Stimulated activated CD4-positive, alpha-beta T cell treated with anti-CD3 and anti-CD28 coated beads, Interleukin-2, amount 100 ng/mL, for 48 hours (primary cell): Measurements from ENCODE around the gene SYT1.
"Not testable (repeated sequence)": the region's sequence is repeated elsewhere in the genome, so short reads cannot be mapped to it uniquely, and the experiment has no call there.

ENCODE experiments used
- DNase-seq, 2 donors: peaks; one replicate each; pipeline ENCODE4 v3.0.0-alpha.2; 2020

The SYT1 gene

GRCh38 chr12:79156846-79157463, 292.4 kb downstream of the SYT1 start:
- DNase-seq: no peak

- no peak for DNase-seq
Observed at GRCh38 chr12:79161249-79161934, 296.8 kb downstream of the SYT1 start.

- DNase-seq: no peak
Observed at GRCh38 chr12:79162147-79162772, 297.7 kb downstream of the SYT1 start.

GRCh38 chr12:79162948-79163347, 298.4 kb downstream of the SYT1 start:
- no peak for DNase-seq

DNA sequence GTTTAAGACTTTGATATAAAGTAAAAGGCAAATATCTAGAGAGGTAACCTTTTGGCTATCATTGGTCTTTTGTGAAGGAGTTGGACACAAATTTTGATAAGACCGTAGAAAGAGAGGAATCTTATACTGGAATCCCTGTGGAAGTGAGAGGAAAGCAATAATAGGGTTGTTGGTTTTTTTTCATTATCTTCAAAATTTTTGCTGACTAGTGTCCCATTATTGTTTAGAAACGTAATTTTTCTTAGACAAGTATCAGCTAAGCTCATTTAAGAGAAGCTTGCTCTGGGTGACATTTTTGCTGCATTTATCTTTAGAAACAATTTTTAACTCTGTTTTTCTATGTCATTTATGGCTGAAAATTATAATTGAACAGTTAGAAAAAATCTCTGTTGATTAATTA, 300.3 kb downstream of the SYT1 start:
- DNase-seq: no peak

GRCh38 chr12:79168687-79169086, 304.1 kb downstream of the SYT1 start:
- DNase-seq: no peak

- no peak for DNase-seq
Observed at GRCh38 chr12:79174626-79175025, 310.1 kb downstream of the SYT1 start.

- DNase-seq: no peak
Observed at GRCh38 chr12:79183003-79183402, 318.4 kb downstream of the SYT1 start.

DNA sequence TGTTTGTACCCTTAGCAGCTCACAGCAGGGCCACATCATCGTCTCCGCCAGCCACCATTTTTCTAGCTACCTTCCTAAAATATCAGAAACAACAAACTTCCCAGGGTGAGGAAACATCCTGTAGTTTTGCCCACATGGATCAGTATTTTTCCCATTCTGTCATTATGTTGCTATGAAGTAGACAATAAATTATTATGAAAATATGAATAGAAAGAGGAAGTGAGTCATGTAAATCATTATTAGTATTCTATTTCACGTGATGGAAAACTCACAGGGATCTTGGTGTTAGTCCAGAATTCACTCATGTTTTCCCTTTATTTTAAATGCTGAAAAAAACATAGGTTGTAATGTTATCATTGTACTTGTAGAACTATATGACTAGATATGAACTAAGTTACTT, 319.4 kb downstream of the SYT1 start:
- DNase-seq: no peak

DNA sequence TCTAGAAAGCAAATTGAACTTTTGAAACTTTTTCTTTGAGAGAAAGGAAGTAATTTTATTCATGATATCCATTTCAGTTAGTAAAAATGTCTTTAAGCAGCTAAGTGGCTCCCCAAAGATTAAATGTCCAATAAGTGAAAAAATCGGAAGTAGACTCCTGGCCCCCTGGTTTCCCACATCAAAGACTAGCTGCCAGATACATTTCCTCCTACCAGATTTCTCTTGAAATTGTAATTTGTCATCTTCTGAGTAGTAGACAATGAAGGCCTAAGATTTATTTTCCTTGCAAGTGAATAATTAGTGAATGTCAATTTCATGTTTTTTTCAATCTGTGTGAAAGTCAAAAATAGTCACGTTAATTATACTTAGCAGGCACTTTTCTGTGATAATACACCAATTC, 321.9 kb downstream of the SYT1 start:
- no peak for DNase-seq

- DNase-seq: no peak
Observed at GRCh38 chr12:79187032-79187431, 322.5 kb downstream of the SYT1 start.

- DNase-seq: no peak
Observed at GRCh38 chr12:79191391-79191790, 326.8 kb downstream of the SYT1 start.

DNA sequence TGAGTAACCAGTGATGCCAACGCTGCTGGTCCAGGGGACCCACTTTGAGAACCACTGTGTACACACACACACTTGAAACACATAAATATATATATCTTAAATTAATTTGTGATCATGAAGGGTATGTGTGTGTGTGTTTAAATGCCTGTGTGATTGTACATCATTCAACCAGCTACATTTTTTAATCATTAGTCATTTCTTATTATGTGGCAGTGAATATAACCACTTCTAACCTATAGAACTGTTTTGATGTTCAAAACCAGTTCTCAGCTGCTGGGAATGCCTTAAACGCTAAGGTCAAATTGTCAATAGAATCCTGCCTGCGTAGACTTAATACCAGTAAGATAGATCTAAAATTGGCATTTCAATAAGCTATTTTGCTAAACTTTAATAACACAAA, 330.0 kb downstream of the SYT1 start:
- DNase-seq: no peak

DNA sequence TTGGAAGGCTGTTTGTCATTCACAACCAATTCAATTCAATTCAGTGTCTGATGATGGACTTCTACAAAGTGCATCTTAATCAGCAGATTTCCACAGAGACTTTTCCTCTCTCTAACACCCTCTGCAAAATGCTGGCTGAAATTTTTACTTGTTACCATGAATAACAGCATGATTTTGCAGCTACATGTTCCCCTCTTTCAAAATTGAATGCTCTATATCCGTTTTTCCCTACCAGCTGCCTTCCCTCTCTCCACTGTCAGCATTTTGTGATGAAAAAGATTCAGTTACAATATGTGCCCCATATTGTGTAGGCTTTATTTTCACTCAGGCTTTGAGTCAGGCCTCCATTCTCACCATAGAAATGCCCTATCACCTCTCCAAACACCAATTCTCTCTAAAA, 334.6 kb downstream of the SYT1 start:
- no peak for DNase-seq

GRCh38 chr12:79200176-79200575, 335.6 kb downstream of the SYT1 start:
- no peak for DNase-seq

DNA sequence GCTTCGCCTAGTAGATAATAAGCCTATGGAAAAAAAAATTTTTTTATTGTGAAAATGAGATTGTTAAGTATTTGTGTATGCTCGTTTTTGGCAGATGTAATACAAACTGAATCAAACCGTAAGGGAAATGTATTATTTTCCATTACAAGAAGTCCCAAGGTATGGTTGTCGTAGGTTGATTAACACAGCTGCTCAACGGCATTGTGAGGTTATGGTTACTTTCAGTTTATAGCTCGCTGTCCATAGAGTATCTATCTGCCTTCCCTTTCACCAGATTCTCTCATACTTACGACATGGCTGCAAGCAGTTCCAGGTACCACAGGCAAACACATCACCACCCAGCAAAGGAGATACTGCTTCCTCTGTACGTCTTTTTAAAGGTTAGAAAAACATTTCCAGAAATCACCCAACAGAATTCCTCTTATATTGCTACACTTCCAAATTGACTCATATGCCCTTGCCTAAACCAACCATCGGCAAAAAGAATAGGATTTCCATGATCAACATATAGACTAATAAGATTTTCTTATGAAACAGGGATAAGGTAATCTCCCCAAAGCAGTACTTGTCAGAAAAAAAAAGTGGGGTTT, 338.6 kb downstream of the SYT1 start:
- DNase-seq: no peak

DNA sequence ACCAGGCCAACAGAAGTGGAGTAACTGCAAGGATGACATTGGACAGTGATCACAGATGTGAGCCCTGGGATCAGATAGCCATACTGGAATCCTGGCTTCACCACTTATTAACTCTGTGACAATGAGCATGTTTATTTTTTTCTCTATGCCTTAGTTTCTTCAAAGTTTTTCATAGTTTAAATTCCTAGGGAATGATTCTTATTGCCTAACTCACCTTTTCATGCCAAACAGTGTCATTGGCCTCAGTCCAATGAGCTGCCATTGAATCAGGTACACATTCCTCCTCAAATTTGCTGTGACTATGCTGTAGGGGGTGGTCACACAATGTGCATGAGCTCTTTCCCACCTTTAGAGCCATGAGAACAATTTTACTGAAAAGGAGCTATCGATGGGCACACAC, 342.3 kb downstream of the SYT1 start:
- no peak for DNase-seq

- not testable (repeated sequence) for DNase-seq
Observed at GRCh38 chr12:79210403-79210802, 345.8 kb downstream of the SYT1 start.

DNA sequence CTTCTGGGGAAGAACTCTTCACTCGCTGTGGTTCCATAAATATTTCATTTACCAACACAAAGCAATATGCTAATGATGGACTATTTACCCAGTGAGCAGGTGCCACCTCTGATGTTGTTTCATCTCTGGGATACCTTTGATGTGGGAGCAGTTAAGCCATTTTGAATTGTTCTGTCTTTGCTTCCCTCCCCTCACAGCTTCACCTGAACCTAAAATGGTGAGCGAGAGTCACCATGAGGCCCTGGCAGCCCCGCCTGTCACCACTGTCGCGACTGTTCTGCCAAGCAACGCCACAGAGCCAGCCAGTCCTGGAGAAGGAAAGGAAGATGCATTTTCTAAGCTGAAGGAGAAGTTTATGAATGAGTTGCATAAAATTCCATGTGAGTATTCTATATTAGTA, 352.7 kb downstream of the SYT1 start:
- no peak for DNase-seq

DNA sequence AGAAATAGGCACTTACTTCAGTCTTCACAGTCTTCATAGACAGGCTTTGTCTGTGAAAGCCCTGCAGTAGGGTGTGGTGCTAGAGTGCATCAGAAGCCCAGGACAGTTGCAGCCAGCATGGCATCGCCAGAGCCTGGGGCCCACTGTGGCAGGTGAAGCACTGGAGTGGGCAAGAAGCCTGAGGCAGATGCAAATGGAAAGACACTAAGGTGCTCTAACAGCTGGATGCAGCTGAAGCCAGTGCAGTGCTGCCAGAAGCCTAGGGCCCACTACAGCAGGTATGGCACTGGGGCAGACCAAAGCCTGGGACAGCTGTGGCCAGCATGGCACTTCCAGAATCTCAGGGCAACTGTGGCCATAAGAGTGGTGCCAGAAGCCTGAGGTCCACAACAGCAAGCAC, 358.6 kb downstream of the SYT1 start:
- no peak for DNase-seq

DNA sequence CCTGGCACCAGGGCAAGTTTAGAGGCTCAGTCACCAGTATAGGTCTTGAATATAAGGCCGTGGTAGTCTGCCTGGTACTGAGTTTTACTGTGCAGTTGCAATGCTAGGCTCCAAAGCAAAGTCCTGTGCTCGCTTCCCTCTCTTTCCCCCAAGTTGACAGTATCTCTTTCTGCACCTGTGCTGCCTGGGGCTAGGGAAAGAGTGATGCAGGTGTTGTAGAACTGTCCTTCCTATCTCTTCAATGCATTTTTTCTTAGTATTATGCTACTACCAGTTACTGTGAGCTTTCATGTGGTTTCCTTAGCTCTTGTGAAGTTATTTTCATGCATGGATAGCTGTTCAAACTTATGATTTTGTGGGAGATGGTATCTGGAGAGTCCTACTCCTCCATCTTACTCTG, 359.2 kb downstream of the SYT1 start:
- no peak for DNase-seq

DNA sequence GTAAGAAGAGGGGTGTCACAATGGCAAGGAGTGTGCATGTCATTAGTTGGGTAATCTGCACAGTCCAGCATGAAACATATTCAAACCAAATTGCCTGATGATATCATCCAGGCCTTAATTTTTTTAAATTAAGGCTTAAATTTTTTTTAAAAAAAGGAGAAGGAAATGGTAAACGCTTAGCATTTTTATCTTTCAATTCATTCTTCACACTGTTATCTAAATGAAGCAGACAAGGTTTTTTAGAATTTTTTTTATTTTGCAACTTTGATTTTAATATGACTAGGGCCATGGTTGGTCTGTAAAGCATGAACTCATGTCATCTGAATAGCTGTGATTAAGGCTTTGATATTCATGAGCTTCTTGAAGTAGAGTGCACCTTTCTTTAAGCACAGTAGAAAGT, 362.5 kb downstream of the SYT1 start:
- DNase-seq: no peak

- no peak for DNase-seq
Observed at GRCh38 chr12:79227646-79228045, 363.1 kb downstream of the SYT1 start.

- no peak for DNase-seq
Observed at GRCh38 chr12:79233341-79233781, 368.8 kb downstream of the SYT1 start.
